ENCODE measurements around the gene CEMIP2.

DNA sequence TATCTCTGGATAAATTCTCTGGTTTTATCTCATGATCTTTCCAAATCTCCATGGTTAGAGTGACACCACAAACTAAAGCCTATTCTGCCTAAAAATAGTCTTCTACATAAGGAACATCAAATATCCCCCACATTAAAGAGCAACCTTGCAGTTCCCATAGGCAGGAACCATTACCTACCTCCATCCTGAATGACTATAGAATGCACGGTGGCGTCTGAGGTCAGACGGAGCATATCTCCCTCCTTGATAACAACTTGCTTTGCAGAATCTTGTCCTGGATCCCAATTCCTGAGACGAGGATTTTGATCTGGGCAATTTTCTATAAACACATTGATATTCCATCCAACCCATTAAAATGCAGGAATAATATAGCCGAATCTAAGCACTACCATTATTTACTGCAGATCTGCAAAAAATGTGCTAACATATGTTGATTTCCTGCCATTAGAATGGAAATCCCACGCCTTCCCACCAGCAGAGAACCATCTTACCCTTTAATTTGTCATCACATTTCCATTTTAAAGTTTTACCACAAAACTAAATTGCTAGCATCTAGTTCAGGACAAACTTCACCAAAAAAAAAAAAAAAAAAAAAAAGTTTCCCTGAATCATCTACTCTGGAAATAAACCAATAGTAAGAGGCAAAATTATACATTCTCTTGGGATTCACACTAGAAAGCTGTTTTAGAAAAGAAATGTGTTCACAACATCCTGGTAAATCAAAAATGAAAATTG is 22.1 kb downstream of the CEMIP2 start:
- TF ChIP-seq EZH2 (IDR thresholded peaks at IDR 0.05) (no peak), POLR2AphosphoS5 (IDR thresholded peaks at IDR 0.05; ENCODE audit: borderline replicate concordance, low read depth, low read length) (no peak)
